GM12891 (cell line): ENCODE results near the gene SIRT4.

Experiments
- DNase-seq: peaks from one replicate; pipeline ENCODE4 v3.0.0; 2011; ENCODE audit warnings: low spot score; ENCODE audit not compliant: insufficient read length
- FAIRE-seq: peaks from 2 replicates; lab custom pipeline; 2011; peaks lifted over from hg19 to GRCh38; lab: Jason Lieb, UNC
- PAX5 ChIP-seq: IDR thresholded peaks from 2 replicates; pipeline ENCODE4 v1.6.1; 2011; ENCODE audit warnings: low read length, moderate library complexity, mild to moderate bottlenecking; ENCODE audit not compliant: insufficient read depth, severe bottlenecking
- POLR2A ChIP-seq: IDR thresholded peaks from 2 replicates; pipeline ENCODE4 v1.6.1; 2011; ENCODE audit warnings: low read depth, low read length, control low read depth
- POLR2AphosphoS5 ChIP-seq: IDR thresholded peaks from 2 replicates; pipeline ENCODE4 v1.6.1; 2011; ENCODE audit warnings: low read depth, low read length, control low read depth
- POU2F2 ChIP-seq: IDR thresholded peaks from 2 replicates; pipeline ENCODE4 v1.6.1; 2011; ENCODE audit warnings: low read depth, mild to moderate bottlenecking, control low read depth, low read length, moderate library complexity
- TAF1 ChIP-seq: IDR thresholded peaks from 2 replicates; pipeline ENCODE4 v1.6.1; 2011; ENCODE audit warnings: low read depth, low read length, control low read depth

SIRT4 gene

DNA sequence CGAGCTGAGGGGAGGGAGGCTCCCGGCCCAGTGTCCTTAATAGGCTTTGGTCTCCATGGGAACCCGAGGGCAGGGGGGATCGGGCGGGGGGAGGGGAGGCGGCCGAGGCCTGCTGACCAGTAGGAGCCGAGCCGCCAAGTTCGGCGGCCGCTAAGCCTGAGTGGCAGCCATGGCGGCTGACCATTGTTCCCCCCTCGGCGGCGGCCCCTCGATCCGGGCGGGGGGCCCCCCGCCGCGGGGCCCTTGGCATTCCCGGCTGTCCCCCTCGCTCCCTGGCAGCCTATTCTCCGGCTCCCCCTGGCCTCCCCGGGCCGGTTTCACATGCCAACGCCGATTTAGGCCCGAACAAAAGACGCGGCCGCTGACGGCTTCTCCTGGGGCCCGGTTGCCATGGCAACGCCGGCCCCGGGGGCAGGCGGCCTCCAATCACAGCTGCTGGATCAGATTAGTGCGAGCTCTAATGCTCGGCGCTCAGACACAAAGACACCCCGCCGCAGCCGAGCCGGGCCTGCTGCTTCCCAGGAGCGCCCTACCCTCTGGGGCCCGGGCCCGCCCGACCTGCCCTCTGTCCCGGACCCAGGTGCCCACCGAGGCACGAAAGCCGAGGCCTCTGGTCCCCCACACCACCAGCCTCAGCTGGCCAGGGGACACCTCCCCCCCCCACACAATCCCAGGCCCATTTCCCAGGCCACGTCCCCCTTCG, 59.5 kb downstream of the SIRT4 start:
- FAIRE-seq, result no peak

More for the DNA sequence above, 59.5 kb downstream of the SIRT4 start:
- TF ChIP-seq POLR2A (no peak), TAF1 (no peak), POLR2AphosphoS5 (no peak), PAX5 (no peak), POU2F2 (no peak)
- peak; percentile 77 for DNase-seq
